Body of pancreas (tissue), 4 donors: ENCODE results near the gene CEACAM1. TPM values are rescaled to one million over a fixed set of nuclear protein-coding genes. Genes with fewer than 3 reads are reported as not detected.

Source experiments
- ATAC-seq: fragments of 150-250 bp; one replicate; pipeline ENCODE4 v1.9.1; 2016
- DNase-seq, 4 donors: peaks; one replicate each; pipeline ENCODE4 v3.0.0-alpha.2; 2019
- H3K27ac ChIP-seq, 4 donors: fragments of 200-600 bp; sonication (generic); 1 replicate in 3 of 4; 2 replicates in 1 of 4; pipeline versions ENCODE4 v1.5.1 to v1.6.1; 2016 to 2019; ENCODE audit warnings: mild to moderate bottlenecking in 1 of 4, mixed read lengths in 1 of 4, moderate library complexity in 1 of 4
- H3K27me3 ChIP-seq, 2 donors: fragments of 200-600 bp; sonication (generic); one replicate each; pipeline ENCODE4 v1.6.0; 2016; ENCODE audit warnings: mild to moderate bottlenecking in 1 of 2
- H3K36me3 ChIP-seq, 2 donors: fragments of 200-600 bp; sonication (generic); replicated peaks in 1 of 2; 2 replicates each; pipeline ENCODE4 v1.5.1; 2016; ENCODE audit warnings: low read depth in 2 of 2; ENCODE audit not compliant: insufficient read depth in 1 of 2
- H3K4me1 ChIP-seq: fragments of 200-600 bp; sonication (generic); one replicate; pipeline ENCODE4 v1.6.0; 2016
- H3K4me3 ChIP-seq, 2 donors: fragments of 200-600 bp; sonication (generic); 1 replicate in 1 of 2; 2 replicates in 1 of 2; pipeline ENCODE4 v1.5.1; 2016 to 2019
- H3K9me3 ChIP-seq, 3 donors: fragments of 200-600 bp; sonication (generic); 1 replicate in 2 of 3; 2 replicates in 1 of 3; pipeline ENCODE4 v1.5.1; 2016
- CTCF ChIP-seq, 7 experiments: fragments of 450-650 bp in 4 of 7; fragments of 200-600 bp in 3 of 7; sonication (generic) in 3 of 7; IDR thresholded peaks; one replicate each; pipeline ENCODE4 v1.5.1; 2016 to 2019; ENCODE audit warnings: antibody characterized with exemption in 7 of 7
- POLR2A ChIP-seq, 3 donors: fragments of 450-650 bp; IDR thresholded peaks; one replicate each; pipeline ENCODE4 v1.6.1; 2016; ENCODE audit warnings: antibody characterized with exemption in 3 of 3, mild to moderate bottlenecking in 2 of 3
- WGBS, 2 donors: methylation state at CpG; one replicate each; pipeline ENCODE4 v1.1.5; 2017; 5-methylcytosine and 5-hydroxymethylcytosine counted together
- intact Hi-C: fragments of 100-400 bp; cut with DNase I; formaldehyde crosslinking; loops from one replicate; pipeline ENCODE4 v1.15.1; 2023
- total RNA-seq, 2 donors: library from RNA; depleted of rRNA; stranded (reverse); fragments of >200 nt; gene quantifications; one replicate each; pipeline ENCODE4 v1.1.0, GENCODE V29; 2016

The CEACAM1 gene
- total RNA-seq, 2 donors from 2014 or later: 1.8 to 2.3 TPM

- Histone ChIP-seq H3K4me3 (no peak overlapping the region), H3K36me3 (no peaks in the 10 kb centered on the region), H3K9me3 (no peaks in the 10 kb centered on the region), H3K27ac (no peak overlapping the region), H3K27me3 (no peaks in the 10 kb centered on the region), H3K4me1 (no peaks in the 10 kb centered on the region)
- no peak for TF ChIP-seq POLR2A (IDR thresholded peaks at IDR 0.05)
- TF ChIP-seq CTCF (IDR thresholded peaks at IDR 0.05): no peak
- intact Hi-C loops: no loop called here
- DNase-seq: no peak
- ATAC-seq: no peak
- 80 to 84% methylated on average over 5 to 6 of the region's 6 CpGs for WGBS, 2 donors
Measured at GRCh38 chr19:42521346-42522030, 6.8 kb downstream of the CEACAM1 start.

DNA sequence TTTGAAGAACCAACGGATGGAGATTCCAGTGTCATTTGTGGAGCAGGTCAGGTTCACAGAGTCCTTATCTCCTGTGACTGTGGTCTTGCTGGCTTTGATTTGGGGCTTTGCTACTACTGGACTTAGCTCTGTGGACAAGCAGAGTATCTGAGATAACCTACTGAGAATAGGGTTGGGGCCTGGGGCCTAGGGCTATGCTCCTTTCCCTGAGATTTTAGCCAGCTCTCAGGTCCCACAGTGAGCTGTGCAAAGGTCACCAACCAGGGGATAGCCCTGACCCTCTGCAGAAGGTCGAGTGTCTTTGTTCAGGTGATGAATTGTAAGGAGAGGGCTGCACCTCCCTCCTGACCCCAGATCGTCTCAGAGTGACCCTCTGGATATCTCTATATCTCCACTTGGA, 9.2 kb downstream of the CEACAM1 start:
- Histone ChIP-seq H3K27ac (no peak overlapping the region), H3K9me3 (no peaks in the 10 kb centered on the region), H3K36me3 (no peaks in the 10 kb centered on the region), H3K27me3 (no peaks in the 10 kb centered on the region), H3K4me3 (no peak overlapping the region), H3K4me1 (no peaks in the 10 kb centered on the region)
- DNase-seq (no peak), ATAC-seq (no peak)
- intact Hi-C loops: no loop called here
- no peak for TF ChIP-seq CTCF (IDR thresholded peaks at IDR 0.05)
- no peak for TF ChIP-seq POLR2A (IDR thresholded peaks at IDR 0.05)
- 49 to 78% methylated on average over 1 to 3 of the region's 3 CpGs for WGBS, 2 donors

DNA sequence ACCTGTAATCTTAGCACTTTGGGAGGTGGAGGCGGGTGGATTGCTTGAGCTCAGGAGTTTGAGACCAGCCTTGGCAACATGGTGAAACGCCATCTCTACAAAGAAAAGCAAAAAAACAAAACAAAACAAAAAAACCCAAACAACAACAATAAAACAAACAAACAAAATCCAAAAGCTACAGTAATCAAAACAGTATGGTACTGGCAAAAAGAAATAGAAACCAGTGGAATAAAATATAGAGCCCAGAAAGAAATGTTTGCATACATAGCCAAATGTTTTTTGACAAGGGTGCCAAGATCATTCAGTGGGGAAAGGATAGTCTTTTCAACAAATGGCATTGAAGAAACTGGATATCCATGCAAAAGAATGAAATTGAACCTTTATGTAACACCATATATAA, 11.5 kb downstream of the CEACAM1 start:
- H3K27me3 ChIP-seq: no peaks in the 10 kb centered on the region
- H3K4me3 ChIP-seq: no peak overlapping the region
- no peaks in the 10 kb centered on the region for H3K9me3 ChIP-seq
- no peak overlapping the region for H3K27ac ChIP-seq
- H3K36me3 ChIP-seq: no peaks in the 10 kb centered on the region
- TF ChIP-seq CTCF (IDR thresholded peaks at IDR 0.05): no peak
- TF ChIP-seq POLR2A (IDR thresholded peaks at IDR 0.05): no peak
- ATAC-seq: no peak
- DNase-seq: no peak
- WGBS, 2 donors: 92 to 98% methylated on average over 2 of the region's 2 CpGs
- H3K4me1 ChIP-seq: no peaks in the 10 kb centered on the region
- intact Hi-C loops: no loop called here

DNA sequence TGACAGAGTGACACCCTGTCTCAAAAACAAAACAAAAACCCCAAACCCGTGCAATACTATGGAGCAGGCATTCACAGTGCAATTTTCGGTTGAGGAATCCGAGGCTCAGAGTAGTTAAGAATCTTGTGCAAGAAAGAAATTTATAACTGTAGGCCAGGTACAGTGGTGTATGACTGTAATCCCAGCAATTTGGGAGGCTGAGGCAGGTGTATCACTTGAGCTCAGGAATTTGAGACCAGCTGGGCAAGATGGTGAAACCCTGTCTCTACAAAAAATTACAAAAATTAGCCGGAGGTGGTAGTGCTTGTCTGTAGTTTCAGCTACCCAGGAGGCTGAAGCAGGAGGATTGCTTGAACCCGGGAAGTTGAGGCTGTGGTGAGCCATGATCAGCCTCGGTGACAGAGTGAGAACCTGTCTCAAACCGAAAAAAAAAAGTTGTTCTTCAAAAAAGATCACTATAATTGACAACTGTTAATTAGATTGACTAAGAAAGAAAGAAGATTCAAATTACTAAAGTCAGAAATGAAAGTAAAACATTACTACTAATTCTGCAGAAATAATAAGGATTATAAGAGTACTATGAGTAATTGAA, 12.9 kb downstream of the CEACAM1 start:
- no peak overlapping the region for H3K4me3 ChIP-seq
- TF ChIP-seq CTCF (IDR thresholded peaks at IDR 0.05) (no peak), POLR2A (IDR thresholded peaks at IDR 0.05) (no peak)
- ATAC-seq (no peak), DNase-seq (no peak)
- H3K9me3 ChIP-seq: no peaks in the 10 kb centered on the region
- H3K36me3 ChIP-seq: no peaks in the 10 kb centered on the region
- H3K27me3 ChIP-seq: no peaks in the 10 kb centered on the region
- WGBS, 2 donors: 81 to 86% methylated on average over 7 of the region's 7 CpGs
- intact Hi-C loops: no loop called here
- H3K27ac ChIP-seq: no peak overlapping the region
- no peaks in the 10 kb centered on the region for H3K4me1 ChIP-seq

GRCh38 chr19:42514449-42514848, 13.8 kb downstream of the CEACAM1 start:
- no peak for DNase-seq
- TF ChIP-seq CTCF (IDR thresholded peaks at IDR 0.05) (no peak), POLR2A (IDR thresholded peaks at IDR 0.05) (no peak)

More at GRCh38 chr19:42514449-42514848, 13.8 kb downstream of the CEACAM1 start:
- WGBS, 2 donors: 94 to 100% methylated on average over 1 of the region's 1 CpG
- no peaks in the 10 kb centered on the region for H3K36me3 ChIP-seq
- intact Hi-C loops: no loop called here
- H3K9me3 ChIP-seq: no peaks in the 10 kb centered on the region
- ATAC-seq: no peak
- no peak overlapping the region for H3K27ac ChIP-seq
- no peaks in the 10 kb centered on the region for H3K4me1 ChIP-seq
- H3K27me3 ChIP-seq: no peaks in the 10 kb centered on the region
- H3K4me3 ChIP-seq: no peak overlapping the region
